ENCODE measurements around the gene ST6GALNAC5. TPM values are rescaled to one million over a fixed set of nuclear protein-coding genes. Genes with fewer than 3 reads are reported as not detected.
"Not testable (repeated sequence)": the region's sequence is repeated elsewhere in the genome, so short reads cannot be mapped to it uniquely, and the experiment has no call there.

ST6GALNAC5 gene
- polyA plus RNA-seq, 1 donor from 2014 or later = not detected

DNA sequence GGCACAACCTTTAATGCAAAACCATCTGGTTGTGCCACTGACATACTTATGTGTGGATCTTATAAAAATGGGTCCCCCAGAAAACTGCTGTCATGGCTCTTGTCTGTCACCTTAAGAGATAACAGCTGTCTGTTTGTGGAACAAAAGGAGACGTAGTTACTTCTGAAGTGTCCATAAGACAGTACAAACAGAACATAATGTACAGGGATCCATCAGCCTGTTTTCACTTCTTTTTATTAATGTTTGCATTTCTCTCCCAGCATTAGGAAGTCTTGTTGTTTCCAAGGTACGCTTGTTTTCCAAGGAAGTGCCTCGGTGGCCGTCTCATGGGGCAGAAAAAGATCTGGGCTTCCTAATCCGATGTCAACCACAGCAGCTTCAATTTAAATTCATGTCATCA is 11.2 kb upstream of the ST6GALNAC5 start:
- H3K4me1 Mint-ChIP-seq = no peaks in the 10 kb centered on the region
- H3K36me3 Mint-ChIP-seq = no peaks in the 10 kb centered on the region
- peaks cover 1% of the 10 kb centered on the region for H3K27me3 Mint-ChIP-seq
- peaks cover 0 to 4% (median 4%) of the 10 kb centered on the region in 3 donors for H3K9me3 Mint-ChIP-seq
- no peak overlapping the region for H3K27ac Mint-ChIP-seq
- no peak overlapping the region for H3K4me3 Mint-ChIP-seq

DNA sequence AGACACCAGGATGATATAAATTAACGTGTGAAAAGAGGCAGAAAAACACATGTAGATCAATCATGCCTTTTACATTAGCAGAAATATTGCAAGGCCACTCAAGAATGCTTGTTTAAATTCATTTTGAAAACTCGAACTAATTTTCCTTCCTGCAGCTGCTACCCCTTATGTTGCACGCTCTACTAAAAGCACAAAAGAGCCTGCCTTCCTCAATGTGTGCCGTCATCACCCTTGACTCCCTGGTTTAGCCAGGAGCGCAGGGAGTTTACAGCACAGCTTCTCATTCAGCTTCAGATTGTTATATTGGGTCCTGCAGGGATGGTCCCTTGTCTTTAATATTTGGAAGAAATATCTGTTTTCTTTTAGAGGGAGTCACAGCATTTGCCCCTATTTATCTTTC is 10.1 kb upstream of the ST6GALNAC5 start:
- Mint-ChIP-seq H3K4me3 (no peak overlapping the region), H3K36me3 (no peaks in the 10 kb centered on the region), H3K27ac (no peak overlapping the region), H3K4me1 (no peaks in the 10 kb centered on the region), H3K27me3 (peaks cover 1% of the 10 kb centered on the region), H3K9me3 (peaks cover 0 to 4% (median 4%) of the 10 kb centered on the region in 3 donors)

DNA sequence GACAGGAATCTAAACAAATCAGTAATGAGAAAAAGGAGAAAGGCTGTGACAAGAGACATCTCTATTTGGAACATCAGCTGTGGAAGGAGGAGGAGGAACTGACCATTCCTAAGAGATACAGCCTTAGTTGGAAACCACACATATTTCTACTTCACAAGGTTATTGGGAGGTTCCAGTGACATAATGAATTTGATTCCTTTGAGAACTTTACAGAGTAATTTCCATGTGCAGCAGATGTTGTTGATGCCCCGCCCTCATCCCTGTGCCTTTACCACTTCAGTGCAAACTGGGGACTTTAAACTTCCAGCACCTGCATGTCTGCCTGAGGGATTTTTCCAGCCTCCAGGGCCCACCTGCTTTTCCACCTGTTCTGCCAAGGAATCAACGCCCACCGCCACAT is 9.3 kb upstream of the ST6GALNAC5 start:
- H3K36me3 Mint-ChIP-seq = no peaks in the 10 kb centered on the region
- H3K9me3 Mint-ChIP-seq = peaks cover 0 to 7% (median 4%) of the 10 kb centered on the region in 3 donors
- peaks cover 1% of the 10 kb centered on the region for H3K27me3 Mint-ChIP-seq
- H3K27ac Mint-ChIP-seq = no peak overlapping the region
- H3K4me1 Mint-ChIP-seq = no peaks in the 10 kb centered on the region
- H3K4me3 Mint-ChIP-seq = no peak overlapping the region

DNA sequence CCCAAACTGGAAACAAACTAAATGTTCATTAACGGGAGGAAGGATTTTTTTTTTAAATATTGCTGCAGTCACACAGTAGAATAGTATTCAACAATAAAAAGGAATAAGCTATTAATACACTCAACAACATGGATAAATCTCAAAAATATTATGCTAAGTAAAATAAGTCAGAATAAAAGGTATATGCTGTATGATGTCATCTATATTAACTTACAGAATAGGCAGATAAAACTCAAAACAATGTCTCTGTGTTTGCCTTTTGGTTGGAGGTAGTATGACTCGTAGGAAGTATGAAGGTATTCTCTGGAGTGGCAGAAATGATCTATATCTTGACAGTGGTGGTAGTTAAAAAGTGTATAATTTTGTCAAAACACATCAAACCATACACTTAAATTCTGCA is 6.1 kb upstream of the ST6GALNAC5 start:
- Mint-ChIP-seq H3K4me1 (no peaks in the 10 kb centered on the region), H3K4me3 (no peak overlapping the region), H3K36me3 (no peaks in the 10 kb centered on the region), H3K27me3 (peaks cover 15% of the 10 kb centered on the region), H3K27ac (no peak overlapping the region), H3K9me3 (peaks cover 0 to 7% (median 4%) of the 10 kb centered on the region in 3 donors)

DNA sequence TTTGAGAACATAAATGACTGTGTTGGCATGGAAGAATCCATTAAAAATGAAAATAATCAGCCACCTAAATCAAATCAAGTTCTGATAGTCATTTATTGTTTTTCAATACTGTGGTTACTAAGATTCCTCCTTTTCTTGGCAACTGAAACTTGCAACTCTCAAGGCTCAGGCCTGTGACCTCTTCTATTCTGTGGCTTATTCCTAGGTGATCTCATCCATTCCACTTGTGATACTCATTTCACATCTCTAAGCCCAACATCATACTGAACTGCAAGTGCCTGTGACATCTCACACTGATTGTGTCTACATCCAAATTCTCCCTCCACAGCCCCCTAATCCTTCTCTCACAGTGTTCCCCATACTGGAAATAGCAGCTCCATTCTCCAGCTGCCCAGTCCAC is 4.8 kb upstream of the ST6GALNAC5 start:
- Mint-ChIP-seq H3K4me3 (no peak overlapping the region), H3K9me3 (peaks cover 0 to 7% (median 4%) of the 10 kb centered on the region in 3 donors), H3K4me1 (peaks cover 0 to 2% (median 0%) of the 10 kb centered on the region in 3 donors), H3K27ac (no peak overlapping the region), H3K36me3 (no peaks in the 10 kb centered on the region), H3K27me3 (peaks cover 21% of the 10 kb centered on the region)

DNA sequence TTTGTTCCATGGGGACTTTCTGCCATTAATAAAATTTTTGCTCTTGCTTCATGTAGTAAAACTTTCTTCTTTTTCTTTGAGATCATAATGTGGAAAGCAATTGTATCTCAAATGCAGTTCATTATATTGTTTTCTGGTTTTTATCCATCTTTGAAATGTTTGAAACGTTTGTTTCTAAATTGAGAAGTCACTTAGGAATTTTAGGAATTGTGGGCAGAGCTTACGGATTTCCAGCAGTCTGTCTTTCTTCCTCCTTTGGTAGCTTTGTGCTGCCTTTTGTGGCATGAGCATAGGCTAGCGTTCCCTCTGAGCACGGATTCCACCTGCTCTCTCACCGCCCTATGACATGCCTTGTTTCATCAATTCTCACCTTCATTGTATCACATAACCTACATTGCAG is 2.9 kb upstream of the ST6GALNAC5 start:
- no peak overlapping the region for H3K4me3 Mint-ChIP-seq
- H3K9me3 Mint-ChIP-seq = peaks cover 0 to 7% (median 4%) of the 10 kb centered on the region in 3 donors
- H3K27ac Mint-ChIP-seq = no peak overlapping the region
- H3K27me3 Mint-ChIP-seq = peaks cover 30% of the 10 kb centered on the region
- H3K4me1 Mint-ChIP-seq = peaks cover 0 to 2% (median 1%) of the 10 kb centered on the region in 3 donors
- H3K36me3 Mint-ChIP-seq = no peaks in the 10 kb centered on the region

DNA sequence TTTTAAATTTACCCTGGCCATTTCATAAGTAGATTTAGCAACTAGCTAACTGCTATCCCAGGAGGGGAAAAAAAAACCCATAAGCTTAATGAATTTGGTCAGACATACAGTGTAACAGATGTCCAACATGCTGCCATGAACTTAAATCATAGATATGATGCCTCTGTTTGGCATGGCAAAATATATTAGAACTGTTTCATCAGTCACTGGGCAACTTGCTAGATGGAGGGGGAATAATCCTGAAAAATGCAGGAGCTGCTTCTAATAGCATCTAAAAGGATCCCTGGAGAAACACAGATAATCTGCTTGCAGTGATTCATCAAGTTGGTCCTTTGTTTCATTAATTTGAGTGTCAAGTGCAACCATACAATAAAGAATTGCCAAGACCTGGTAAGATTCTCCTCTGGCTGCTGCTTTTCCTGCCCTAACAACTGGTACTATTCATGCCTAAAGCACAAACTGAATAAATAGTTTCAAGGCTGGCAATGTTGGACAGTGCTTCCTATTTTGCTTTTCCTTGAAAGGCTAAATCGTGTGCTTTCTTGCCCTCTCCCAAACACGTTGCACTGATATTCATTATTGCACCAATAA is 1.5 kb upstream of the ST6GALNAC5 start:
- Mint-ChIP-seq H3K27ac (no peak overlapping the region), H3K4me1 (peaks cover 0 to 2% (median 1%) of the 10 kb centered on the region in 3 donors), H3K9me3 (peaks cover 0 to 5% (median 0%) of the 10 kb centered on the region in 3 donors), H3K4me3 (no peak overlapping the region), H3K27me3 (peaks cover 34% of the 10 kb centered on the region), H3K36me3 (no peaks in the 10 kb centered on the region)

DNA sequence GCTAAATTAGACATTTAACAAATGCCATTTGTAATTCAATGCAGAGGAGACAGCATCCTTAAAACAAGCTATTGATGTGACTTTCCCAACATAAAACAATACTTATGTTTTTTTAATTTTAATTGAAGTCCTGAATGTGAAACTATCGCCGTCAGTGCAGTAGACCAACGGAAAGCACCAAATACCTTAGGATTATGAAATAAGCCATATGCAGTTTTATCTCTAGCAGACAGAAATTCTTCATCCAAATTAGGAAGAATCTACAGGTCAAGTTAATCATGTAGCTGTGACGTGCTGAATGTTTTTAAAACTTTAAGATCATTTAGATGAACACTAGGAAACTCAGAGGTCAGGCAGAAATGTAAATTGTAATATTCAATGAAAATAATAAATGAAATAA is 714 bp upstream of the ST6GALNAC5 start:
- no peak overlapping the region for H3K4me3 Mint-ChIP-seq
- no peaks in the 10 kb centered on the region for H3K36me3 Mint-ChIP-seq
- H3K27me3 Mint-ChIP-seq = peaks cover 36% of the 10 kb centered on the region
- peaks cover 0 to 5% (median 0%) of the 10 kb centered on the region in 3 donors for H3K9me3 Mint-ChIP-seq
- H3K27ac Mint-ChIP-seq = no peak overlapping the region
- peaks cover 0 to 4% (median 3%) of the 10 kb centered on the region in 3 donors for H3K4me1 Mint-ChIP-seq

DNA sequence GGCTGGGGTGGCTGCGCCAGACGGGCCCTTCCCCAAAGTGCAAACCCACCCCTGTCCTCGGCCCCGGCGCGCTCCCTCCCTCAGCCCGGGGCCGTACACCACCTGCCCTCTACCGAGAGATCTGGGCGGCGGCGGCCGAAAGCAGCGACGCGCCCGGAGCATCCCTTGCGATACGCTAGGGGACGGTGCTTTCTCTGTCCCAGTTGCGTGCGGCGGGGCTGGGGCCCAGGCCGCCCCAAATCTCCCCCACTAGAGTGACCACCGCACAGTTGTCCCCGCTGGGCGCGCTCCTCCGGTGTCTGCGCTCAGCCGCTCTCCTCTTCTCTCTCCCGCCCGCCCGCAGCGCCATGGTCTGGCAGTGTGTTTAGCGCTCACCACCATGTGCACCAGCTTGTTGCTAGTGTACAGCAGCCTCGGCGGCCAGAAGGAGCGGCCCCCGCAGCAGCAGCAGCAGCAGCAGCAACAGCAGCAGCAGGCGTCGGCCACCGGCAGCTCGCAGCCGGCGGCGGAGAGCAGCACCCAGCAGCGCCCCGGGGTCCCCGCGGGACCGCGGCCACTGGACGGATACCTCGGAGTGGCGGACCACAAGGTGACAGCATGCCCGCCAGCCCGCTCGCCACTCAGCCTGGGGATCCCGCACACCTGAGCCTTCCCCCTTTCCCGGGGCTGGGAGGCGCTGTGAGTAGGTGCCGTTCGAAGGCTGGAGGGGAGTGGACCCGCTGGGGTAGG is 1.0 kb downstream of the ST6GALNAC5 start:
- no peaks in the 10 kb centered on the region for H3K36me3 Mint-ChIP-seq
- peaks cover 3 to 6% (median 5%) of the 10 kb centered on the region in 3 donors for H3K9me3 Mint-ChIP-seq
- H3K27me3 Mint-ChIP-seq = peaks cover 36% of the 10 kb centered on the region
- H3K4me3 Mint-ChIP-seq = peak overlapping the region; percentile 19 to 89 (median 78)
- H3K4me1 Mint-ChIP-seq = peaks cover 0 to 6% (median 5%) of the 10 kb centered on the region in 3 donors
- no peak overlapping the region for H3K27ac Mint-ChIP-seq

DNA sequence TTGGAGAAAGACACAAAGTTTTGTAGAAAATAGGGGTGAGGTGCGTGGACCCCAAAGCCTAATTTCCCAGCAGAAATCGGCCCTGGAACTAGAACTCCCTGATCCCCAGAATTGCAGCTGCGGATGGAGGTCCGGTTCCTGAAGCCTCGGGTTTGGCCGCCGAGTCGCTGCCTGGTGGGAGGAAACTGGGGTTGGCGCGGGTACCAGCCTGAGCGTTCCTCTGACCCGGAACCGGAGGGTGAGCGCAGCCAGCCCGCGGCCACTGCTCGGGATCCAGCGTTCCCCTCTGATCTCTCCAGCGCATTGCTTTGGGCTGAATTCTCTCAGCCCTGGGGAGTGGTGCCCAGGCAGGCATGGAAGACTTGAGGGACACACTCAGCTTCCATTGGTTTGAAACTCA is 1.6 kb downstream of the ST6GALNAC5 start:
- Mint-ChIP-seq H3K27me3 (peaks cover 36% of the 10 kb centered on the region), H3K4me1 (peaks cover 0 to 6% (median 5%) of the 10 kb centered on the region in 3 donors), H3K9me3 (peaks cover 3 to 6% (median 5%) of the 10 kb centered on the region in 3 donors), H3K36me3 (no peaks in the 10 kb centered on the region), H3K27ac (no peak overlapping the region), H3K4me3 (peak overlapping the region in 2 of 4 donors; percentile 3 to 65)

DNA sequence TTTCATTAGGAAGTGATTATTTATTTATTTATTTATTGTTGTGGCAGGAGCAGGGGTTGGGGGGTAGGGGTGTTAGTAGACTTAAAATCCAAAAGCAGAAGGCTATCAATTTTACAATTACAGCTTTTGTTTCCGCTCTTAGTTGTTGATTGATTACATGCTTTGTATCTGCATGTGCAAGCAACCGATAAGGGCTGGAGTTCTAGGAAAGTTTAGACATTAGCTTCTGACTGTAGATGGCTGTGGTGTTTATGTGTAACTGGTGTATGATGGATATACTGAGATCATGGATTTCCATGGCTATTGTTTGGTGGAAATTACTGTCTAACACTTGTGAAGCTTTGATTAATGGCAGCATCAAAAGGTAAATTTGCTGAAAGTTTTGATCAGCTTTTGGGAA is 2.8 kb downstream of the ST6GALNAC5 start:
- Mint-ChIP-seq H3K27me3 (peaks cover 35% of the 10 kb centered on the region), H3K27ac (no peak overlapping the region), H3K9me3 (peaks cover 3 to 6% (median 5%) of the 10 kb centered on the region in 3 donors), H3K36me3 (no peaks in the 10 kb centered on the region), H3K4me3 (no peak overlapping the region), H3K4me1 (peaks cover 0 to 6% (median 5%) of the 10 kb centered on the region in 3 donors)

DNA sequence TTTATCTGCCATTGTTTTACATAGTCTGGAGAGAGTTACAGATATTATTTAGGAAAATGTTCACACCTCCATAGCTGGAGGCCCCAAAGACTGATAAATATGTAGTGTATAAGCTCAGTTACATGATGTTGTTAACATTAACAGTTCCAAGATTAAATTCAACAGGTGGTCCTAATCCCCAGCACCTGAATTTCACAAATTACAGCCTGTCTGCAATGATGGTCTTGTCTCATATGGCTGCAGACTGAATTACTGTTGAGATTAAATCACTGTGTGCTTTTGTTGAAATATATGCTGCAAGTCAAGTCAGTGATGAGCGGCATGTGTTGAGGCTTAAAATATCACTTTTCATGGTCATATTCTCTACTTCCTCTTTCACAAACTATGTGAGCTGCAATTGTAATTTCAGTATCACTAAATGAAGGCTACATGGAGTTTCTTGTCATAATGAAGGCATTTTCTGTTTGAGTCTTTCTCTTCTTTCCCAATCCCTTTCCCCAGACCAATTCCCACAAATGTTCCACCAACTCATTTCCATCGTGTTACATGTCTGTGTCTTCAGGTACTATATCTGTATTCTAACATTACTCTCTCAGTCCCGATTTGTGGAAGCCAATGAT is 4.2 kb downstream of the ST6GALNAC5 start:
- Mint-ChIP-seq H3K36me3 (peaks cover 2% of the 10 kb centered on the region), H3K4me3 (no peak overlapping the region), H3K9me3 (peaks cover 3 to 6% (median 5%) of the 10 kb centered on the region in 3 donors), H3K4me1 (peaks cover 0 to 6% (median 5%) of the 10 kb centered on the region in 3 donors), H3K27me3 (peaks cover 22% of the 10 kb centered on the region), H3K27ac (no peak overlapping the region)

DNA sequence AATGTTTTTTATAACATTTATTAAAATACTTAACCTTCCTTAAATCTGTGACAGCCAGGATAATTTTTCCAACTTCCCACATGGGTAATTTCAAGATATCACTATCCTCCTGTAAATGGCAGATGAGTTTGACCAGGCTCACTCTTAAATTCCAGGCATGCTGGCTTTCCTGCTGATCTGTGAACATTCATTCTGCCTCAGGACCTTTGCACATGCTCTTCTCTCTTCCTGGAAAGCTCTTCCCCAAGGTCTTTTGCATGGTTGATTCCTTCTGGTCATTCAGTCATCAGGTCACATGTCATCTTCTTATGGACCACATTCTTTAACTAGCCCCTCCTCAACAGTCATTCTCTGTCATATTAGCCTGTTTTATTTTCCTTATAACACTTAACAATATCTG is 5.7 kb downstream of the ST6GALNAC5 start:
- Mint-ChIP-seq H3K4me1 (peaks cover 0 to 5% (median 4%) of the 10 kb centered on the region in 3 donors), H3K27me3 (peaks cover 13% of the 10 kb centered on the region), H3K4me3 (no peak overlapping the region), H3K36me3 (peaks cover 2% of the 10 kb centered on the region), H3K9me3 (peaks cover 3 to 6% (median 5%) of the 10 kb centered on the region in 3 donors), H3K27ac (no peak overlapping the region)

DNA sequence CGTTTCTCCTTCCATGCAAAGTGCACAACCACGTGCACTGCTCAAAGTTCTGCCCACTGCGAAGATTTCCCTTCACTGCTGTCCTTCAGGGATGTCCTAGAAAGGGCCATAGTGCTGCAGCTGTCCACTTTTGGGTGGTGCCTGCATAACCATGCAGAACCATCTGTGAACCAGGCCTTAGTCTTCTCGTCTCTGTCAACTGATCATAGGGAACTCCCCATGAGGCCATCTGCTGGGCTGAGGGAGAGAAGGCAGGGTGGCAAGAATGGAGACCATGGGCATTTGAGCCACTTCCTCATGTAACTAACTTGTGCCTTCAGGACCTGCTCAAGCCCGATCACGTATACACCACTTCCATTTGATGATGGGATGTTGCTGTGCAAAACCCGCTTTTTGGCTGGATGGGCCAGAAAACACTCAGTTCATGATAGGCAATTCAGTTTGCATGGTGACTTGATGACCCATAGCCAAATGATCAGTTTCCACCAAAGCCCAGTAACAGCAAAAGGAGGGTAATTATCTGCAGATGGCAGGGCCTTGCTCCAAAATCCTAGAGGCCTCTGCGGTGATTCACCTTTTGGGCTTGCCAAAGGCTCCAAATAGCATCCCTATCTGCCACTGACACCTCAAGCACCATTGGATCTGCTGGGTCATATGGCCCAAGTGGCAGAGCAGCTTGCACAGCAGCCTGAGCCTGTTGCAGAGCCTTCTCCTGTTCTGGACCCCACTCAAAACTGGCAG is 9.5 kb downstream of the ST6GALNAC5 start:
- no peak overlapping the region for H3K4me3 Mint-ChIP-seq
- peaks cover 4% of the 10 kb centered on the region for H3K36me3 Mint-ChIP-seq
- H3K27me3 Mint-ChIP-seq = peaks cover 2% of the 10 kb centered on the region
- peaks cover 3 to 8% (median 5%) of the 10 kb centered on the region in 3 donors for H3K9me3 Mint-ChIP-seq
- peak overlapping the region in 1 of 3 donors; percentile 31 for H3K27ac Mint-ChIP-seq
- H3K4me1 Mint-ChIP-seq = no peaks in the 10 kb centered on the region

DNA sequence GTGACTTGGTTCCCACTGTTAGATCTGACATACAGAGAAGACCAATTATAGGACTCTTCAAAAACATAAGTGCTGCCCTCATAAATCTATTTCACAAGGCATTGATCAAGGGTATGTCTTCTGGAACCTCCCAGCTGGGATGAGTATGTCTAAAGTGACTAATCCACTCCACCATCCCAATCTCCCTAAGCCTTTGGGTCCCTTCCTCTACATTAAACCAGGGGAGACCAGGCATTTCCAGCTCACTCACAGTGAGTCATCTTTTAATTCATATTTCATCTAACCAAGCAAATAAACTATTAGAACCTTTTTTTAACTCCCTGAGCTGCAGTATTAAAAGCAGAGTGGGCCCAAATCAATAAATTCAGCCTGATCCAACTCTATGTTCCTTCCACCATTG is 11.7 kb downstream of the ST6GALNAC5 start:
- not testable (repeated sequence) for H3K4me1 Mint-ChIP-seq, H3K27me3 Mint-ChIP-seq, H3K36me3 Mint-ChIP-seq, H3K9me3 Mint-ChIP-seq, H3K4me3 Mint-ChIP-seq, H3K27ac Mint-ChIP-seq
